ENCODE results near the gene COL1A1. TPM values are rescaled to one million over a fixed set of nuclear protein-coding genes. Genes with fewer than 3 reads are reported as not detected.

COL1A1 gene
- total RNA-seq, 1 donor from 2014 or later: 171 TPM

DNA sequence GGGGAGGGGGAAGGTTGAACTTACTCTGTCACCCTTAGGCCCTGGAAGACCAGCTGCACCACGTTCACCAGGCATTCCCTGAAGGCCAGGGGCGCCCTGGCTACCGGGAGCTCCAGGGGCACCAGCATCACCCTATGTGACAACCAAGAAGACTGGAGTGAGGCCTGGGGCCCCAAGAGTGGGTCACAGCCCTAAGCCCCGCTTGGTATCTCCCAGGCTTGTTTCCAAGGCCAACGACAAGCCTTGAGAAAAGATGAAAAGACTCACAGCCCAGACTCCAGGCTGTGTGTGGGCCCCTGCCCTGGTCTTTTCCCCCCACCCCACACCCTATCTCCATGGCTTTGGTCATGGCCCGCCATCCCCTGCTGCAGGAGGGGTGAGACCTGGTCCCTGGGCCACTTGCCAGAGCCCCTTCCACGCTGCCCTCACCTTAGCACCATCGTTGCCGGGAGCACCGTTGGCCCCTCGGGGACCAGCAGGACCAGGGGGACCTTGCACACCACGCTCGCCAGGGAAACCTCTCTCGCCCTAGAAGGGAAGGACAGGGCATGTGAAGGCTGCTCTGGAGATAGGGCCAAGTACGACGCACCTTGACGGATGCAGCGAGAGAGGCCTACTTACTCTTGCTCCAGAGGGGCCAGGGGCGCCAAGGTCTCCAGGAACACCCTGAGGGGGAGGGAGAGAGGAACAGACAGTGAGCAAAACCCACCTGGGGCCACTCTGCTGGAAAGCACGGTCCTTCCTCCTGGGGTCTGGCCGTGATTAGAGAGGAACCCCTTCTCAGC, 9.9 kb downstream of the COL1A1 start:
- H3K4me3 ChIP-seq: no peak overlapping the region
- no peaks in the 10 kb centered on the region for H3K9me3 ChIP-seq
- H3K27ac ChIP-seq: peak overlapping the region; percentile 97
- intact Hi-C loops (cut with DNase I): no loop called here
- DNase-seq (ENCODE audit: extremely low spot score in 2 of 2): no peak
- H3K4me1 ChIP-seq: peaks cover 89% of the 10 kb centered on the region
- peaks cover 0 to 86% of the 10 kb centered on the region in 2 donors for H3K36me3 ChIP-seq
- no peaks in the 10 kb centered on the region for H3K27me3 ChIP-seq
- TF ChIP-seq POLR2AphosphoS5 (IDR thresholded peaks at IDR 0.05; ENCODE audit: insufficient read depth in 1 of 2, low read depth in 1 of 2) (no peak), POLR2A (IDR thresholded peaks at IDR 0.05) (no peak)
- TF ChIP-seq, protein P1, sequence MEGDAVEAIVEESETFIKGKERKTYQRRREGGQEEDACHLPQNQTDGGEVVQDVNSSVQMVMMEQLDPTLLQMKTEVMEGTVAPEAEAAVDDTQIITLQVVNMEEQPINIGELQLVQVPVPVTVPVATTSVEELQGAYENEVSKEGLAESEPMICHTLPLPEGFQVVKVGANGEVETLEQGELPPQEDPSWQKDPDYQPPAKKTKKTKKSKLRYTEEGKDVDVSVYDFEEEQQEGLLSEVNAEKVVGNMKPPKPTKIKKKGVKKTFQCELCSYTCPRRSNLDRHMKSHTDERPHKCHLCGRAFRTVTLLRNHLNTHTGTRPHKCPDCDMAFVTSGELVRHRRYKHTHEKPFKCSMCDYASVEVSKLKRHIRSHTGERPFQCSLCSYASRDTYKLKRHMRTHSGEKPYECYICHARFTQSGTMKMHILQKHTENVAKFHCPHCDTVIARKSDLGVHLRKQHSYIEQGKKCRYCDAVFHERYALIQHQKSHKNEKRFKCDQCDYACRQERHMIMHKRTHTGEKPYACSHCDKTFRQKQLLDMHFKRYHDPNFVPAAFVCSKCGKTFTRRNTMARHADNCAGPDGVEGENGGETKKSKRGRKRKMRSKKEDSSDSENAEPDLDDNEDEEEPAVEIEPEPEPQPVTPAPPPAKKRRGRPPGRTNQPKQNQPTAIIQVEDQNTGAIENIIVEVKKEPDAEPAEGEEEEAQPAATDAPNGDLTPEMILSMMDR (IDR thresholded peaks at IDR 0.05): no peak

DNA sequence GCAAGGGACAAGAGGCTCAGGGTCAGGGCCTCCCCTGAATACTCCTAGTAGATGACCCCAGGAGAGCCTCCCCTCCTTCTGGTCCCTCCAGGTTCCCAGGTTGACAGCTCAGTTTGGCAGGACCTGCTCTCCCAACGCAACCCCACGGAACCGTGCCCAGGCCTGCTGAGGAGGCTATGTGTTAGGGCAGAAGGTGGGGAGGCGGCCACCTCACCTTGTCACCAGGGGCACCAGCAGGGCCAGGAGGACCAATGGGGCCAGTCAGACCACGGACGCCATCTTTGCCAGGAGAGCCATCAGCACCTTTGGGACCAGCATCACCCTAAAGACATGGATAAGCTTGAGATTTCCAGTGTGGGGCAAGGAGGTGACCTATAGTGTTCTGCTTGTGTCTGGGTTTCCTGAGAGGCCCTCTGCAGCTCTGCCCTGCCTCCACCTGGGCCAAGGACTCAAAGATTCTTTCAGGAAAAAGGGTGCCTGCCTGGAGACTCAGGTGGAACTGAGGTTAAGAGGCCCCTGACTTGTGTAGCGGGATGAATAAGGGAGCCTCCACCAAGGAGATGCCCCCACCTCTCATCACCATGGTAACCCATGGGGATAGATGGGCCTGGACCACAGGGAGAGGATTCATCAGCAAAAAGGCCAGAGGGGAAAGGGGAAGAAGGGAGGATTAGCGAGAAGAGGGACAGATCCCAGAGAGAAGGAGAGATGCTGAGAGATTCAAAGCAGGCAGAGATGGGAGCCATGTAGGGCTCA, 10.7 kb downstream of the COL1A1 start:
- no peak for DNase-seq (ENCODE audit: extremely low spot score in 2 of 2)
- intact Hi-C loops (cut with DNase I): no loop called here
- Histone ChIP-seq H3K27me3 (no peaks in the 10 kb centered on the region), H3K36me3 (peaks cover 0 to 85% of the 10 kb centered on the region in 2 donors), H3K27ac (peak overlapping the region; percentile 97), H3K4me1 (peaks cover 89% of the 10 kb centered on the region), H3K9me3 (no peaks in the 10 kb centered on the region), H3K4me3 (no peak overlapping the region)
- TF ChIP-seq, protein P1 (IDR thresholded peaks at IDR 0.05): no peak
- peak in 1 of 2 donors; percentile 25 for TF ChIP-seq POLR2AphosphoS5 (IDR thresholded peaks at IDR 0.05; ENCODE audit: insufficient read depth in 1 of 2, low read depth in 1 of 2)

DNA sequence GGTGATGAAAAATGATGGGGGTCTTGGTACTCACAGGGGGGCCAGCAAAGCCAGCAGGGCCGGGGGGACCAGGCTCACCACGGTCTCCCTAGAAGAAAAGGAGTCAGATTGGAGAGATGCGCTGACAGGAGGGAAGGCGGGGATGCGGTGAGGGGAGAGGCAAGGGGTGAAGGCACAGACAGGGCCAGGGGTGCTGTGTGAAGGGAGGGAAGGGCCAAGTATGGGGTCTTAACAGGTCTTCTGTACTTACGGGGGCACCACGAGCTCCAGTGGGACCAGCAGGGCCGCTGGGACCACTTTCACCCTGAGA, 11.2 kb downstream of the COL1A1 start:
- H3K36me3 ChIP-seq: peaks cover 0 to 80% of the 10 kb centered on the region in 2 donors
- no peak for DNase-seq (ENCODE audit: extremely low spot score in 2 of 2)
- no peak overlapping the region for H3K4me3 ChIP-seq
- H3K4me1 ChIP-seq: peaks cover 88% of the 10 kb centered on the region
- no peaks in the 10 kb centered on the region for H3K27me3 ChIP-seq
- intact Hi-C loops (cut with DNase I): no loop called here
- H3K9me3 ChIP-seq: no peaks in the 10 kb centered on the region
- peak overlapping the region; percentile 97 for H3K27ac ChIP-seq
- TF ChIP-seq POLR2AphosphoS5 (IDR thresholded peaks at IDR 0.05; ENCODE audit: insufficient read depth in 1 of 2, low read depth in 1 of 2) (no peak), POLR2A (IDR thresholded peaks at IDR 0.05) (no peak)
- TF ChIP-seq, protein P1 (IDR thresholded peaks at IDR 0.05): no peak

DNA sequence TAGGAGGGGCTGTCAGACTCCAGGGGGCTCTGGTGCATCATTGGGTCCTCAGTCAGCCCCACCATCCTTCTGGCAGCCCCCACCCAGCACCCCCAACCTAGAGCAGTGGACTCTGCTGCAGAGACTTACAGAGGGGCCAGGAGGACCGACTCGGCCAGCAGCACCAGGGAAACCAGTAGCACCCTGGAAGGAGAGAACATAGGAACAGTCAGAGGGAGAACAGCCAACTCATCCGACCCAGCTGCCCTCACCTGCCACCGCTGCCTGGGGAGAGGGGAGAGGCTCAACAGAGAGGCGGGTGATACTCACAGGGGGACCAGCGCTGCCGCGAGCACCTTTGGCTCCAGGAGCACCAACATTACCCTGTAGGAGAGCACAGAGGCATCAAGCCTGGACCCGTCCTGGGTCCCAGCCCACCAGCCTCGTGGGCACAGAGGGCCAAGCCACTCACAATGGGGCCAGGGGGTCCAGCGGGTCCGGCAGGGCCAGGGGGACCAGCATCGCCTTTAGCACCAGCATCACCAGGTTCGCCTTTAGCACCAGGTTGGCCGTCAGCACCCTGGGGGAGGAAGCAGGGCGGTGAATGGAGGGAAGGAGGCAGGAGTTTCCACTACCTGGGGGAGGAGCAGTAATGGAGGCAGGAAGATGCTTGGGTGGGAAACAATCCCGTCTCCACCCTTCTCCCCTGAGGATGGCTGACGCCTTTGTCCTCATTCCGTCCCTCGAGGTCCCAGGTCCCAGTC, 11.7 kb downstream of the COL1A1 start:
- no peaks in the 10 kb centered on the region for H3K9me3 ChIP-seq
- TF ChIP-seq, protein P1 (IDR thresholded peaks at IDR 0.05): no peak
- TF ChIP-seq POLR2A (IDR thresholded peaks at IDR 0.05) (no peak), POLR2AphosphoS5 (IDR thresholded peaks at IDR 0.05; ENCODE audit: insufficient read depth in 1 of 2, low read depth in 1 of 2) (no peak)
- peak overlapping the region; percentile 97 for H3K27ac ChIP-seq
- peaks cover 0 to 75% of the 10 kb centered on the region in 2 donors for H3K36me3 ChIP-seq
- intact Hi-C loops (cut with DNase I): no loop called here
- peaks cover 86% of the 10 kb centered on the region for H3K4me1 ChIP-seq
- H3K27me3 ChIP-seq: no peaks in the 10 kb centered on the region
- H3K4me3 ChIP-seq: no peak overlapping the region
- DNase-seq (ENCODE audit: extremely low spot score in 2 of 2): no peak
